ENCODE results near the gene RCBTB1.

DNA sequence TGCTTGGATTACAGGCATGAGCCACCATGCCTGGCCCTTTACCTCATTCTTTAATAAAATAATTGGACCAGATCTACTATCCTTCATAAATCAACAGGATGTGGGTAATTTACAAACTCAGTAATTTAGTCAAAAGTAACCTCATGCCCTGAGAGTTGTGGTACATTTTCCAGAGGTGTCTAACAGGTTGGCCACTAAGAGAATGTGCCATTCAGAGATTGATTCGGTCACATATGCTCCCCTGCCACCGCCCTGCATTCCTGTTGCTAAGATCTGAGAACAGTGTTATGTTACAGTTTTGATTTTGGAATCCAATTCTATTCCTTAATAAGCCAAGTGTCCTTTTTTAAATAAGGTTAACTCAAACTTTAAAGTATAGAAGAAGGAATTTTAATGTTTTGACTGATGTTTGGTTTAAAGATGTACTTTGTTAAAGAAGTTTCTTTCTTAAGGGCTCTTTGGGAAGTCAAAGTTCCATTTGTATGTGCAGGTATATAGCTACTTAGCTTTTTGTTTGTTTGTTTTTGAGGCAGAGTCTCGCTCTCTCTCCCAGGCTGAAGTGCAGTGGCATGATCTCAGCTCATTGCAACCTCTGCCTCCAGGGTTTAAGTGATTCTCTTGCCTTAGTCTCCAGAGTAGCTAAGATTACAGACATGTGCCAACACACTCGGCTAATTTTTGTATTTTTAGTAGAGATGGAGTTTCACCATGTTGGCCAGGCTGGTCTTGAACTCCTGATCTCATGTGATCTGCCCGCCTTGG is 60.4 kb downstream of the RCBTB1 start:
- TF ChIP-seq, protein P1, sequence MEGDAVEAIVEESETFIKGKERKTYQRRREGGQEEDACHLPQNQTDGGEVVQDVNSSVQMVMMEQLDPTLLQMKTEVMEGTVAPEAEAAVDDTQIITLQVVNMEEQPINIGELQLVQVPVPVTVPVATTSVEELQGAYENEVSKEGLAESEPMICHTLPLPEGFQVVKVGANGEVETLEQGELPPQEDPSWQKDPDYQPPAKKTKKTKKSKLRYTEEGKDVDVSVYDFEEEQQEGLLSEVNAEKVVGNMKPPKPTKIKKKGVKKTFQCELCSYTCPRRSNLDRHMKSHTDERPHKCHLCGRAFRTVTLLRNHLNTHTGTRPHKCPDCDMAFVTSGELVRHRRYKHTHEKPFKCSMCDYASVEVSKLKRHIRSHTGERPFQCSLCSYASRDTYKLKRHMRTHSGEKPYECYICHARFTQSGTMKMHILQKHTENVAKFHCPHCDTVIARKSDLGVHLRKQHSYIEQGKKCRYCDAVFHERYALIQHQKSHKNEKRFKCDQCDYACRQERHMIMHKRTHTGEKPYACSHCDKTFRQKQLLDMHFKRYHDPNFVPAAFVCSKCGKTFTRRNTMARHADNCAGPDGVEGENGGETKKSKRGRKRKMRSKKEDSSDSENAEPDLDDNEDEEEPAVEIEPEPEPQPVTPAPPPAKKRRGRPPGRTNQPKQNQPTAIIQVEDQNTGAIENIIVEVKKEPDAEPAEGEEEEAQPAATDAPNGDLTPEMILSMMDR (IDR thresholded peaks at IDR 0.05): no peak
- no peak for TF ChIP-seq EZH2 (IDR thresholded peaks at IDR 0.05)

Measured in neural progenitor cell (in vitro differentiated cells).